ENCODE data around the gene GRIK3. TPM values are rescaled to one million over a fixed set of nuclear protein-coding genes. Genes with fewer than 3 reads are reported as not detected.

The GRIK3 gene
- total RNA-seq, 1 experiment from 2014 or later = 5.5 TPM

DNA sequence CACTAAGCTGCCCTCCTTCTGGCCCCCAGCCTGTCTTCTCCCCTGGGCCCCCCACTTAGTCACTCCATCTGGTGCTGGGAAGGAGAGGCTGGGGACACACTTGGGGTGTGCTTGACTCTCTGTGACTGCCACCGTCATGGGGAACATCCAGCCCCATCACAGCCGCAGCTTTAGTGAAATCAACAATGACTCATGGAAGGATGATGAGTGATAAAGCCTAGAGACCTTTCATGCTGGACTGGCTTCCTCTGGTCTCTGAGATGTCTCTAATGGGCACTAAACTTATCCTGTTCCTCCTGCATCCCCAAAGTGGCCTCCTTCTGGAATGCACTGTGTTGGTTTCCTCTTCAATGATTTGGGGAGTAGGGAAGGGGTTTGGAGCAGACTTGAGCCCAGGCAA lies 172.9 kb downstream of the GRIK3 start (continued):
- TF ChIP-seq, protein P1, sequence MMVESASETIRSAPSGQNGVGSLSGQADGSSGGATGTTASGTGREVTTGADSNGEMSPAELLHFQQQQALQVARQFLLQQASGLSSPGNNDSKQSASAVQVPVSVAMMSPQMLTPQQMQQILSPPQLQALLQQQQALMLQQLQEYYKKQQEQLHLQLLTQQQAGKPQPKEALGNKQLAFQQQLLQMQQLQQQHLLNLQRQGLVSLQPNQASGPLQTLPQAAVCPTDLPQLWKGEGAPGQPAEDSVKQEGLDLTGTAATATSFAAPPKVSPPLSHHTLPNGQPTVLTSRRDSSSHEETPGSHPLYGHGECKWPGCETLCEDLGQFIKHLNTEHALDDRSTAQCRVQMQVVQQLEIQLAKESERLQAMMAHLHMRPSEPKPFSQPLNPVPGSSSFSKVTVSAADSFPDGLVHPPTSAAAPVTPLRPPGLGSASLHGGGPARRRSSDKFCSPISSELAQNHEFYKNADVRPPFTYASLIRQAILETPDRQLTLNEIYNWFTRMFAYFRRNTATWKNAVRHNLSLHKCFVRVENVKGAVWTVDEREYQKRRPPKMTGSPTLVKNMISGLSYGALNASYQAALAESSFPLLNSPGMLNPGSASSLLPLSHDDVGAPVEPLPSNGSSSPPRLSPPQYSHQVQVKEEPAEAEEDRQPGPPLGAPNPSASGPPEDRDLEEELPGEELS (CRISPR knock-in tag; IDR thresholded peaks at IDR 0.05) = no peak
- TF ChIP-seq, protein P2, sequence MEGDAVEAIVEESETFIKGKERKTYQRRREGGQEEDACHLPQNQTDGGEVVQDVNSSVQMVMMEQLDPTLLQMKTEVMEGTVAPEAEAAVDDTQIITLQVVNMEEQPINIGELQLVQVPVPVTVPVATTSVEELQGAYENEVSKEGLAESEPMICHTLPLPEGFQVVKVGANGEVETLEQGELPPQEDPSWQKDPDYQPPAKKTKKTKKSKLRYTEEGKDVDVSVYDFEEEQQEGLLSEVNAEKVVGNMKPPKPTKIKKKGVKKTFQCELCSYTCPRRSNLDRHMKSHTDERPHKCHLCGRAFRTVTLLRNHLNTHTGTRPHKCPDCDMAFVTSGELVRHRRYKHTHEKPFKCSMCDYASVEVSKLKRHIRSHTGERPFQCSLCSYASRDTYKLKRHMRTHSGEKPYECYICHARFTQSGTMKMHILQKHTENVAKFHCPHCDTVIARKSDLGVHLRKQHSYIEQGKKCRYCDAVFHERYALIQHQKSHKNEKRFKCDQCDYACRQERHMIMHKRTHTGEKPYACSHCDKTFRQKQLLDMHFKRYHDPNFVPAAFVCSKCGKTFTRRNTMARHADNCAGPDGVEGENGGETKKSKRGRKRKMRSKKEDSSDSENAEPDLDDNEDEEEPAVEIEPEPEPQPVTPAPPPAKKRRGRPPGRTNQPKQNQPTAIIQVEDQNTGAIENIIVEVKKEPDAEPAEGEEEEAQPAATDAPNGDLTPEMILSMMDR (IDR thresholded peaks at IDR 0.05) = no peak
- TF ChIP-seq GABPB1 (CRISPR knock-in tag; IDR thresholded peaks at IDR 0.05) = no peak
- TF ChIP-seq FOXP1 (CRISPR knock-in tag; IDR thresholded peaks at IDR 0.05; ENCODE audit: borderline replicate concordance) = no peak

DNA sequence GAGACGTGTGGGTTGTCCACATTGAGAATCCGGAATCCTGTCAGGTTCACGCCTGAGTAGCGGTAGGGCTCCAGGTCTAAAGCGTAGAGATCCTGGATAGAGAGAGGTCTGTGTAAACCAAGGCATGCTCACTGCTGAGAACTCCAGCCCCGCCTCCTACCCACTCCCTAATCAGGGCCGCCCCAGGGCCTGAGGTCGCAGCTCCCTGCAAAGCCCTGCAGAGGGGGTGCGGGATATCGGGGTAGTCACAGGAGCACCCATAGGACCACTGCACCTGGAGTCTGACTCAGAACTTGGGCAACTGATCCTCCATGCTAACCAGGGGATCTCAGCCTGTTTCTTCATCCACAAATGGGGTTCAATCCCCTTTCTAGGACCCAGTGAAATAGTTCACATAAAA lies 174.4 kb downstream of the GRIK3 start:
- POLR2A ChIA-PET = no interaction called here
- no peaks in the 10 kb centered on the region for H3K9me3 Mint-ChIP-seq
- no peak for TF ChIP-seq SMAD3 (CRISPR knock-in tag; IDR thresholded peaks at IDR 0.05; ENCODE audit: borderline replicate concordance)
- DNase-seq (ENCODE audit: low spot score) (no peak), ATAC-seq (peak; percentile 21)
- H3K4me3 Mint-ChIP-seq = no peak overlapping the region
- H3K27ac Mint-ChIP-seq = no peak overlapping the region
- CTCF ChIA-PET = interaction anchor here (1.0 to 1.4 kb wide), 5 partner anchors 9 to 158 kb away, joined by 3 to 5 read pairs (median 4); no protein-coding TSS in a partner anchor
- H3K4me1 Mint-ChIP-seq = peaks cover 31% of the 10 kb centered on the region
- peaks cover 3% of the 10 kb centered on the region; the same call in 1 of the 2 replicates for H3K27me3 Mint-ChIP-seq (ENCODE audit: low read depth)
- no peaks in the 10 kb centered on the region for H3K36me3 Mint-ChIP-seq

DNA sequence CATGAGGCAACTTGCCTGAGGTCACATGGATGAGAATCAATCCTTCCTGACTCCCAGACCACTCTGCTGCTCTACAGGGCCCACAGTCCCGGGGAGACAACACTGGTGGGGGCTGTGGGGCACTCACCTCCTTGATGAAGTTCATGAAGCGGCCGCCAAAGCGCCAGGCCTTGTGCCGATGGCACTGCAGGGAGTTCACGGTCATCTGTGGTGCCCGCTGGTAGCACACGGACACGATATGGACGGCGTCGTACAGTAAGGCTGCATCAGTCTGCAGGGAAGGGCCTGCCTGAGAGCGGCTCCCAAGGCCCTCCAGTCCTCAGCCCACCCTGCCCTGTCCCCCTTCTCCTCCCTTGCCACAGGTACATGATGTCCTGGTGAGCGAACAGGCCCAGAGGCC lies 175.3 kb downstream of the GRIK3 start:
- ATAC-seq (no peak), DNase-seq (ENCODE audit: low spot score) (no peak)
- Mint-ChIP-seq H3K36me3 (no peaks in the 10 kb centered on the region), H3K27me3 (ENCODE audit: low read depth) (peaks cover 3% of the 10 kb centered on the region; the same call in 1 of the 2 replicates), H3K9me3 (no peaks in the 10 kb centered on the region), H3K27ac (no peak overlapping the region), H3K4me3 (no peak overlapping the region), H3K4me1 (peaks cover 35% of the 10 kb centered on the region)
- TF ChIP-seq FOXP1 (CRISPR knock-in tag; IDR thresholded peaks at IDR 0.05; ENCODE audit: borderline replicate concordance) (0 out of 2 replicates have a peak, but pooled peaks have one; percentile 11), ZNF232 (CRISPR knock-in tag; IDR thresholded peaks at IDR 0.05) (no peak)
- POLR2A ChIA-PET = no interaction called here
- CTCF ChIA-PET = no interaction called here

DNA sequence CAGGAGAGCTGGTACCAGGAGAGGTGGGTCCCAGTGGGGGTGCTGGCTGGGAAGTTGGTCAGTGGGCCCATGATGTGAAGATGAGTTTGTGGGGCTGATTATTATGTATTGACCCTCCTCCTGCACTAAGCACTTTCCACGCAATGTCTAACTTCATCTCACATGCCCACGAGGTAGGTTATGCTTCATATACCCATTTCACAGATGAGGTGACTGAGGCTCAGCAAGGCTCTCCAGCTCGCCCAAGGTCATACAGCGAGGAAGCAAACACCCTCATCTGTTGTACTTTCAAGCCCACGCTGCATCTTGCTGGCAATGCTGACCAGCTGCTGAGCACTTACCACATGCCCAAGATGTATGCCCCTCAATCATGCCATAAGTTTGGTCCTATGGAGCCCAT lies 175.8 kb downstream of the GRIK3 start:
- DNase-seq (ENCODE audit: low spot score) (no peak), ATAC-seq (no peak)
- TF ChIP-seq CREM (CRISPR knock-in tag; IDR thresholded peaks at IDR 0.05) = no peak
- 0 out of 2 replicates have a peak, but pooled peaks have one; percentile 17 for TF ChIP-seq FOXP1 (CRISPR knock-in tag; IDR thresholded peaks at IDR 0.05; ENCODE audit: borderline replicate concordance)
- H3K4me1 Mint-ChIP-seq = peaks cover 35% of the 10 kb centered on the region
- no peak overlapping the region for H3K4me3 Mint-ChIP-seq
- H3K36me3 Mint-ChIP-seq = no peaks in the 10 kb centered on the region
- H3K27ac Mint-ChIP-seq = no peak overlapping the region
- H3K27me3 Mint-ChIP-seq (ENCODE audit: low read depth) = peaks cover 3% of the 10 kb centered on the region; the same call in 1 of the 2 replicates
- POLR2A ChIA-PET = no interaction called here
- H3K9me3 Mint-ChIP-seq = no peaks in the 10 kb centered on the region
- CTCF ChIA-PET = no interaction called here

DNA sequence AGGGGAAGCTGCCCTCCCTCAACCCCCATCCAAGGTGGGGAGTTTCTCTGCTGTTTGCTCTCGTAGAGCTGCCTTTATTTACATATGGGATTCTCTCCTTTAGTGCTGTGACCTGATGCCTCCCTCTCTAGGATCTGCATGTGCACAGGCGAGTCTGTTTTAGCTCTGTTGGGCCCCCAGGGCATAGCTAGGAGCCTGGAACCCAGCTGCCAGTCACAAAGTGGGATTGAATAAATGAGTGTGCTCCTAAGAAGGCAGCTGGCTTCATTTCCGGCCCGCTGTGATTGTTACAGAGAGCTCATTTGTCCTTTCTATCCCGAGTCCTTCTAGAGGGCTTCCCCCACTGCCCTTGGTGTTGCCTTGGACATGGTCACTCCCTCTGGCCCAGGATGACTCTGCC lies 176.6 kb downstream of the GRIK3 start:
- DNase-seq (ENCODE audit: low spot score) (no peak), ATAC-seq (no peak)
- Mint-ChIP-seq H3K4me1 (peaks cover 35% of the 10 kb centered on the region), H3K36me3 (no peaks in the 10 kb centered on the region), H3K27me3 (ENCODE audit: low read depth) (peaks cover 3% of the 10 kb centered on the region; the same call in 1 of the 2 replicates), H3K4me3 (no peak overlapping the region), H3K27ac (no peak overlapping the region; the same call in 1 of the 2 replicates), H3K9me3 (no peaks in the 10 kb centered on the region)
- ChIA-PET POLR2A (interaction anchor here (0.6 kb wide), 1 partner anchor 34 kb away, joined by 4 read pairs; no protein-coding TSS in a partner anchor), CTCF (interaction anchor here (0.6 to 3.0 kb wide), 4 partner anchors 8 to 282 kb away, joined by 3 to 16 read pairs (median 4); no protein-coding TSS in a partner anchor)
- TF ChIP-seq, protein P3, sequence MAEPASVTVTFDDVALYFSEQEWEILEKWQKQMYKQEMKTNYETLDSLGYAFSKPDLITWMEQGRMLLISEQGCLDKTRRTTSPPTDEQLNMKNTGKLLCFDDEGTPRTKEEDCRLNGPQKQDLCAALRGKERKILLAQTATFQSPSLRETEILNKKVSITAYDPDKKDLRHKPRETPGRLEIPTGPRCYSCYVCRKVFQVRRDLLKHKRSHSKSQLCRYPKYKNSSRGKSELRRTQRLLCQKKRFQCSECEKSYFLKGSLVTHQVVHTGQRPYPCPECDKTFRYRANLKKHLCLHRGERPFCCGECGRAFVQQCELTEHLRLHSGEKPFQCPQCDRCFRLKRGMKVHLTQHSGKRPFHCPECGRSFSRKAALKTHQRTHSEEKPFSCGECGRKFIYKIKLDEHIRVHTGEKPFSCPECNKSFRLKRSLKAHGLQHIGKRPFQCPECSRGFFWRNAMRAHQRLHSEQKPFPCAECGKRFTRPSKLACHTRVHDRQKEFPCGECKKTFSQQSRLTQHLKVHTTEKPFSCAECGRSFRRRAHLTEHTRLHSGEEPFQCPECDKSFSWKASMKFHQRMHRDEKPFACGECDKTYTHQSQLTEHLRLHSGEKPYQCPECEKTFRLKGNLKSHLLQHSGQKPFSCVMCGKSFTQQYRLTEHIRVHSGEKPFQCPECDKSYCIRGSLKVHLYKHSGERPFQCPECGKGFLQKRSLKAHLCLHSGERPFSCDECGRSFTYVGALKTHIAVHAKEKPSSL (CRISPR knock-in tag; conservative IDR thresholded peaks at IDR 0.05) = no peak
- TF ChIP-seq, protein P4, sequence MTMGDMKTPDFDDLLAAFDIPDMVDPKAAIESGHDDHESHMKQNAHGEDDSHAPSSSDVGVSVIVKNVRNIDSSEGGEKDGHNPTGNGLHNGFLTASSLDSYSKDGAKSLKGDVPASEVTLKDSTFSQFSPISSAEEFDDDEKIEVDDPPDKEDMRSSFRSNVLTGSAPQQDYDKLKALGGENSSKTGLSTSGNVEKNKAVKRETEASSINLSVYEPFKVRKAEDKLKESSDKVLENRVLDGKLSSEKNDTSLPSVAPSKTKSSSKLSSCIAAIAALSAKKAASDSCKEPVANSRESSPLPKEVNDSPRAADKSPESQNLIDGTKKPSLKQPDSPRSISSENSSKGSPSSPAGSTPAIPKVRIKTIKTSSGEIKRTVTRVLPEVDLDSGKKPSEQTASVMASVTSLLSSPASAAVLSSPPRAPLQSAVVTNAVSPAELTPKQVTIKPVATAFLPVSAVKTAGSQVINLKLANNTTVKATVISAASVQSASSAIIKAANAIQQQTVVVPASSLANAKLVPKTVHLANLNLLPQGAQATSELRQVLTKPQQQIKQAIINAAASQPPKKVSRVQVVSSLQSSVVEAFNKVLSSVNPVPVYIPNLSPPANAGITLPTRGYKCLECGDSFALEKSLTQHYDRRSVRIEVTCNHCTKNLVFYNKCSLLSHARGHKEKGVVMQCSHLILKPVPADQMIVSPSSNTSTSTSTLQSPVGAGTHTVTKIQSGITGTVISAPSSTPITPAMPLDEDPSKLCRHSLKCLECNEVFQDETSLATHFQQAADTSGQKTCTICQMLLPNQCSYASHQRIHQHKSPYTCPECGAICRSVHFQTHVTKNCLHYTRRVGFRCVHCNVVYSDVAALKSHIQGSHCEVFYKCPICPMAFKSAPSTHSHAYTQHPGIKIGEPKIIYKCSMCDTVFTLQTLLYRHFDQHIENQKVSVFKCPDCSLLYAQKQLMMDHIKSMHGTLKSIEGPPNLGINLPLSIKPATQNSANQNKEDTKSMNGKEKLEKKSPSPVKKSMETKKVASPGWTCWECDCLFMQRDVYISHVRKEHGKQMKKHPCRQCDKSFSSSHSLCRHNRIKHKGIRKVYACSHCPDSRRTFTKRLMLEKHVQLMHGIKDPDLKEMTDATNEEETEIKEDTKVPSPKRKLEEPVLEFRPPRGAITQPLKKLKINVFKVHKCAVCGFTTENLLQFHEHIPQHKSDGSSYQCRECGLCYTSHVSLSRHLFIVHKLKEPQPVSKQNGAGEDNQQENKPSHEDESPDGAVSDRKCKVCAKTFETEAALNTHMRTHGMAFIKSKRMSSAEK (CRISPR knock-in tag; IDR thresholded peaks at IDR 0.05; ENCODE audit: borderline replicate concordance) = no peak
- TF ChIP-seq NR2C2 (CRISPR knock-in tag; IDR thresholded peaks at IDR 0.05) = no peak
- no peak for TF ChIP-seq ETV6 (CRISPR knock-in tag; IDR thresholded peaks at IDR 0.05)
- TF ChIP-seq ZNF416 (CRISPR knock-in tag; IDR thresholded peaks at IDR 0.05) = no peak
- TF ChIP-seq TCF7 (CRISPR knock-in tag; IDR thresholded peaks at IDR 0.05; ENCODE audit: low read depth) = no peak
- TF ChIP-seq CREB1 (CRISPR knock-in tag; IDR thresholded peaks at IDR 0.05) = no peak
- no peak for TF ChIP-seq TP53 (CRISPR knock-in tag; IDR thresholded peaks at IDR 0.05)
- no peak for TF ChIP-seq JUN (CRISPR knock-in tag; IDR thresholded peaks at IDR 0.05)

Data from WTC11 (cell line).